Measurements from ENCODE around the gene RASD1.
"Not testable (repeated sequence)": the region's sequence is repeated elsewhere in the genome, so short reads cannot be mapped to it uniquely, and the experiment has no call there.

RASD1 gene

DNA sequence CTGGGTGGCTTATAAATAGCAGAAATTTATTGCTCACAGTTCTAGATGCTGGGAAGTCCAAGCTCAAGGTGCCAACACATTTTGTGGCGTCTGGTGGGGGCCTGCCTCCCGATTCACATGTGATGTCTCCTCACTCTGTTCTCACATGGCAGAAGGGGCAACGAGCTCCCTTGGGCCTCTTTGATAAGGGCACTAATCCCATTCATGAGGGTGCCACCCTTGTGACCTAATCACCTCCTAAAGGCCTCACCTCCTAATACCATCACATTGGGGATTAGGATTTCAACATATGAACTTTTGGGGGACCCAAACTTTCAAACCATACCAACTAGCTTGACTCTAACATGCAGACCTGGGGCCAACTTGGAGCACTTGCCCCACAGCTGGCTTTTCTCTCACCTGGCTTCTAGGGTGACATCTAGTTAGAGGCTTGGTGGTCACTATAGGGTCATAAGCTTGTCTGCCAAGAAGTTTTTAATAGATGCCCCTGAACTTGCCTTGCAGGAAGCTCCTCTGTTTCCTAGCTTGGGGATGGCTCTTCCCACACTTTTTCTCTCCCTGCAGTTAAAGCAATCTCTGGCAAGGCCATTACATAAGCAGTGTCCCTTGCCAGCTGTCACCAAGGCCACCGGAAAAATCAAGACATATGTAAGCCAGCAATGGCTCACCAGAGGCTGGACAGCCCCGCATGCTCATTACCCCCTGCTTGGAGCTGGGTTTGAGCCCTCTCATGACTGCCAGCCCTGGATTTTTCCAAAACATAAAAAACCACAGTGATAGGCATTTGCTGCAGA is 27.8 kb downstream of the RASD1 start:
- no peak for DNase-seq

DNA sequence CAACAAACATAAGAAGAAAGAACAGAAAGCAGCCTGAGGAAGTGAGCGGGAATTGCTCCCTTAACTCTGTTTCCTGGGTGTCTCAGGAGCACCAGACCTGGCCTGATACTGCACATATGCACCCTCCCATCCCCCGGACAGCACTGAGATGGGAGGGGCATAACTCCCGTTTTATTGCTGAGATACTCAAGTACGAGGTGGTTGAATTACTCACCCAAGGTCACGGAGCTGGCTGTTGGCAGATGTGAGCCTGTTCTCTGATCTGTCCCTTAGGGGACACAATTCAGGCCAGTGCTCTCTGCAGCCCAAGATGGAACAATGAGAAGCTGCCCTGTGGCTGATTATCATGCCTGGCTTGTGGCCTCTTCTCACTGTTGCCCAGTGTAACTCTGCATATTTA is 28.5 kb downstream of the RASD1 start:
- no peak for DNase-seq

DNA sequence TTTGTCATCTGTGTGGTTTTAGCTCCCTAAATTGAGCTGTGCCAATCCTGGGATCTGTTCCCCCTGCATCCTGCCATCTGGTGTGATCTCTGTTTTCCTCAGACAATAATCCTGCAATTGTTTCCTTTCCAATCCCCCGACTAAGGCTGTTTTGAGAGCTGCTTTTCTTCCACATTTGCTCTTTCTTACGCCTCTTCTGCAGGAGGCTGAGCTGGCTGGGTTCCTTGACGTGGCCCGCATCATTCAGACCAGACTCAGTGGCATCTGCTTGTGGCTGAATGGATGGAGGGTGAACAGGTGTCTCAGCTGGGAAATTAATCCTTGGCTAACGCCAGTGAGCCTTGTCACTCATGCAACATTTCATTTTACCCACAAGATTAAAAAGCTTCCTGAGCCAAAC is 29.2 kb downstream of the RASD1 start:
- DNase-seq, result no peak

DNA sequence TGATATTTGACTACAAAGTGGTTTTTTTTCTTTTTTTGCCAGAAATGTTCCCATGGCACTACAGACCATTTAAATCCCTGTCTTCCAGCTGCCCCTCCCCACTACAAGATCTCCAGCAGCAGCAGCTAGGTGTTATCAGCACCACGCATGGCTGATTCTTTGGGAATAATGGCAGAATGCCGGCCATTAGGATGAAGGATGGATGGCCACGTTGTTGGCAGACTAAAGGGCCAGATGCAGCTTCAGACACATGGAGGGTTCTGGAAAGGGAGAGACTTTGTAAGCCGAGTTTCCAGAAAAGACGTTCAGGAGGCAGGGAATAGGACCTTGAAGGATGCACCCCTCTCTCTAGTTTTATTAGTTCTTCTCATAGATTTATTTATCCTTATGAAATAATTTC is 29.7 kb downstream of the RASD1 start:
- DNase-seq, result no peak

DNA sequence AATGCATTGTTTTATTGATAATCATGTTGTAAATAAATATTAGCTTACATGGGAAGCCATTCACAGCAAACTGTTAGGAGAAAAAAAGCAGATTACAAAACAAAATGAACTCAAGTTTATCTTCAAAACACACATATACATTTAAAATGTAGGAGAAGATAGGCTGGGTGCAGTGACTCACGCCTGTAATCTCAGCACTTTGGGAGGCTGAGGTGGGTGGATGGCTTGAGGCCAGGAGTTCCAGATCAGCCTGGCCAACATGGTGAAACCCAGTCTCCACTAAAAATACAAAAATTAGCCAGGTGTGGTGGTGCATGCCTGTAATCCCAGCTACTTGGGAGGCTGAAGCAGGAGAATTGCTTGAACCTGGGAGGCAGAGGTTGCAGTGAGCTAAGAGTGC is 30.3 kb downstream of the RASD1 start:
- not testable (repeated sequence) for DNase-seq

DNA sequence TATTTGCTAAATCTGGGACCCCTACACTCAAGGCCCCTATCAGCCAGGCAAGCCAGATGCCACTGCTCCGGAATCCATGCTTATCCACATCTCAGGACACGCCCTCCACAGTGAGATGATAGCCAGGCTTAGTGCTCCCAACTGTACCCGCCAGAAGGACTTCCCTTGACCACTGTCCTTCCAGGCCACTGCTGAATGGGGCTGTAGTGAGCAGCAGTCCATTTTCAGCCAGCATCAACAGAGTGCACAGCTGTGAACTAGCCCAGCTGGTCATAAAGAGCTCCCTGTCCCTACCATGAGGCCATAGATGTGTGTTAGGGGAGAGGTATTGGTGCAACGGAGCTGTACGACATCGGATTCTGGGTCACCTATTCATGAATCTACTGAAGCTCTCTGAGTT is 32.4 kb downstream of the RASD1 start:
- DNase-seq, result no peak

DNA sequence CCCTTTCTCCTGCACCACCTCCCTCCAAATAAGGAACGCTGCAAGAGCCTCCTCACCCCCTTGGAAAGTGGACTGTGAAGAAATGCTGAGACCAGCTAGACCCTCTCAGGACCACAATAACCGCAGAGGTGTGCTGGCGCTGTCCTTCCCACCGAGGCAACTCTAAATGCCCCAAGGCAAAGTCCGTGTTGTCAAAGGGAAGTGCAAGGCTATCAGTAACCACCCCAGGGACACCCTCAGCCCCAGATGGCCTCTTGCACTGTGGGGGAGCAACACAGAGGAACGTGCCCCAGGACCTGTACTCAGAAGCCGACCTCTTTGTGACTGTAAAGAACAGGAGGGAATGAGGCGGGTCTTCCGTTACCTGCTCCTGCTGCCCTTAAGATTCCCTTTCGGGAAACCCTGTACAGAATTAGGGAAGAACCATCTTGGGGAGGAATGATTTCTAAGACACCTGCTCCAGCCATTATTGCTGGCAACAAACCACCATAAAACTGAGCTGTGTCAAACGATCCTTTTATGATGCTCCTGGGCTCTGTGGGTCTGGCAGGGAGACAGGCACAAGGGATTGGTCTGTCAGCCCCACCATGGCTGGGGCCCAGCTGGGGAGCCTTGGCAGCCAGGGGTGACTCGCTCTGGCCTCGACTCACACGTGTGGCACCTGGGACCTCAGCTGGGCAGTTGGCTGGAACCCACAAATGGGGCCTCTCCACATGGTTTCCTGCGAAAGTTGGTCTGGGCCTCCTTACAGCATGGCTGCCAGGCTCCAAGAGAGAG is 34.0 kb downstream of the RASD1 start:
- DNase-seq, result no peak

DNA sequence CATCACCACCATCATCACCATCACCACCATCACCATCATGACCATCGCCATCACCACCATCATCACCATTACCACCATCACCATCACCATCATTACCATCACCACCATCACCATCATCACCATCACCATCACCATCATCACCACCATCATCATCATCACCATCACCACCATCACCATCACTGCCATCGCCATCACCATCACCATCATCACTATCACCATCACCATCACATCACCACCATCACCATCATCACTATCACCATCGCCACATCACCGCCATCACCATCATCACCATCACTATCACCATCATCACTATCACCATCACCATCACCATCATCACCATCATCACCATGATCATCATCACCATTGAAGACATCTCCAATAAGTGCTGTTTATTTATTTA is 36.2 kb downstream of the RASD1 start:
- DNase-seq, result no peak

DNA sequence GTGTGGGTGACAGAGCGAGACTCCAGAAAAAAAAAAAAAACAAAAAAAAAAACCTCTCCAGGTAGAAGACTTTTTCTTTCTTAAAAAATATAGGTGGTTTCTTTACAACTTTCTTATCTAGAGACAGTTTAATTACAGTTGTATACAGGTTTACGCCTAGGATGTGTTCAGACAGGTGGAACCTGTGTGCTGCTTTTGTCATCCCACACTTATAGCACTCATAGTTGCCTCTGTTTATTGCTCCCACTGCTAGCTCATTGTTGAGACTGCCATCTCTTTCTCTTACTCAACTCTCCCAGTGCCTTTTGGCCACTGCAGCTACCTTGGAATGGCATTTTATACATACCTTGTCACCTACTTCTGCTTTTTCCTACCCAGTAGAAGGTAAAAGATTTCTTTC is 38.5 kb downstream of the RASD1 start:
- DNase-seq, result no peak

DNA sequence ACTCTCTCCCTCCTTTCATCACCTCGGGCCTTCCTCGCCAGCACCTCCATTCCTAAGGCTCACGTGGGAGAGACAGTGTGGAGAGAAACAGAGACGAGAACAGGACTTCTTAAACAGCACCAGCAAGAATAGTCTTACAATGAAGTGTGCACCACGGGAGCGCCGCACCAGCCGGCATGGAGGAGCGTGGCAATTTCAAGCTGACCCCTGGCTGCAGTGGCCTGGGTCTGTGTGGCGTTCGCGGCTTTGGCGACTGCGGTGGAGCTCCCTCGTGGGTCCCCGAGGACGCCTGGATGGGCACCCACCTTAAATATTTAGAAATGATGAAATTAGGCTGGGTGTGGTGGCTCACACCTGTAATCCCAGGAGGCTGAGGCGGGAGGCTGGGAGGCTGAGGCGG is 39.9 kb downstream of the RASD1 start:
- DNase-seq, result no peak

DNA sequence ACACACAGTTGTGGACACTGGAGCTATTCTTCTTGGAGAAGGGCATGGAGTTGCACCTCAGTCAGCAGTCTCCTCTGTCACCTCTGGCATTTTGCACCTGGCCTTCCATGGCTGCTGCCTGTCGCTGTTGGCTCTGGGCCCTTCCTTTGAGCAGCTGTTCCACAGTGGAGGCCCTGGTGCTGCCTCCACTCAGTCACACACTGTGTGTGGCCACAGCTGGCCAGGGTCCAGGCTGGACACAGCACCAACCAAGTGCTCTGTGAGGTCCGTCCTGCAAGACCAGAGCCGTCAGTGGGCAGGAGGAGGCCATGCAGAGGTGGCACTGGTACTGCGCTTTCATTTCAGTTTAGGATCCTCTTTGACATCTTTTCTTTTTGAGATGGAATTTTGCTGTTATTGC is 41.0 kb downstream of the RASD1 start:
- DNase-seq, result no peak

DNA sequence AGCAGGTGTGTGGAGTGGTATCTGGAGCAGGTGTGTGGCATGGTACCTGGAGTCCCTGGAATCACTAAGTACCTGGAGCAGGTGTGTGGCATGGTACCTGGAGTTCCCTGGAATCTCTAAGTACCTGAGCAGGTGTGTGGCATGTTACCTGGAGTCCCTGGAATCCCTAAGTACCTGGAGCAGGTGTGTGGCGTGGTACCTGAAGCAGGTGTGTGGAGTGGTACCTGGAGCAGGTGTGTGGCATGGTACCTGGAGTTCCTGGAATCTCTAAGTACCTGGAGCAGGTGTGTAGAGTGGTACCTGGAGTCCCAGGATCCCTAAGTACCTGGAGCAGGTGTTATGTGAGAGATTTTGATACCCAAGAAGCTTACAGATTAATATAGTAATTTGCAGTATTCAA is 41.5 kb downstream of the RASD1 start:
- not testable (repeated sequence) for DNase-seq

DNA sequence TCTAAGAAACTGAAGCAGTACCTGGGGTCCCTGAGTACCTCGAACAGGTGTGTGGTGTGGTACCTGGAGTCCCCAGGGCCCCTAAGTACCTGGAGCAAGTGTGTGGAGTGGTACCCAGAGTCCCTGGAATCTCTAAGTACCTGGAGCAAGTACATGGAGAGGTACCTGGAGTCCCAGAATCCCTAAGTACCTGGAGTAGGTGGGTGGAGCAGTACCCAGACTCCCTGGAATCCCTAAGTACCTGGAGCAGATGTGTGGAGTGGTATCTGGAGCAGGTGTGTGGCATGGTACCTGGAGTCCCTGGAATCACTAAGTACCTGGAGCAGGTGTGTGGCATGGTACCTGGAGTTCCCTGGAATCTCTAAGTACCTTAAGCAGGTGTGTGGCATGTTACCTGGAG is 41.9 kb downstream of the RASD1 start:
- DNase-seq, result no peak

DNA sequence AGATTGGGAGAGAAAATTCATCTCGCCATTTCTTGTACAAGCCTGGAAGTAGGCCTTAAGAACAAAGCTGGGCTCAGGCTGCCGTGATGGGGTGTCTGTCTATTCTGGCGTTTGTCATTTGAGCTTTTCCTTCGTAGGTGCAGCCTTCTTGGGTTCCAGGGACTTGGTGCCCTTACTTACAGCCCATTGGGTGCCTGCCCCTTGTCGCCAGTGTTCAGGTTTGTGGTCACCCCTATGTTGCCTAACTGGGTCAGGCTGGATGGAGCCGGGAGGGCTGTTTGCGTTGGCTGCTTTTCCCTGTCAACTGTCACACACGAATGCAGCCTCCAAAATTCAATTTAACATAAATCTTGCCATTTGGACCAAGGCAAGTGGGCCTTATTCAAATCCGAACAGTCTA is 43.1 kb downstream of the RASD1 start:
- no peak for DNase-seq

DNA sequence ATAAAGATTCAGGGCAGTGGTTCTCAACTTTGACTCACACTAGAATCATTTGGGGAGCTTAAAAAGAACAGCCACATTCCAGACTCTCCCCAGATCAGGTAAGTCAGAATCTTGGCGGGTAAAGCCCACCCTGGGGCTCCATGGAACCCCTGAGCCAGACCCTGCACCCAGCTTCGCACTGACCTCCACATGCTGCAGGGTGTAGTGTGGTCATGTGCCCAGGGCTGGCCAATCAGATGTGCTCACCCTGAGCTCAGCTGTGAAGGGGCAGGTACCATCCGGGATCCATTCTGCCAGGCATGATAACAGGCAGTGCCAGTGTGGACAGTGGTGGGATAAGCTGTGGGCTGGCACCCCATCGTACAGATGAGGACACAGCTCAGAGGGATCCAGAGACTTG is 47.5 kb downstream of the RASD1 start:
- DNase-seq, result no peak

DNA sequence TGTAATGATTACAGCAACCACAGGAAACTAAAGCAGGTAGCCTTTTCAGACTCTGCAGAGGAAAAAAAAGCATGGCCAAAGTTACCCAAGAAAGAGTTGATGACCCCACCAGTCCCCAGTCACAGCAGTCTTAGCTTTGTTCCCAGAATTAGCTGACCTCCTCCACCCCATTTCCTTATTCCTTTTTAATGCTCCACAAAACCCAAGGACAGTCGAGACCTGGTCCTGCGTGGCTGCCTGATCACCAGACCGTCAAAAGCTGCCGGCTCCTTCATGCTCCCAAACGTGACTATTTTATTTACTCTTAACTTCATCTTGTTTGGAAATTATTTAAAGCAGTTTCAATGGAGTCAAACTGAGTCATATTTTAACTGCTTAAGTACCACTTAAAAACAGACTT is 48.1 kb downstream of the RASD1 start:
- DNase-seq, result no peak

DNA sequence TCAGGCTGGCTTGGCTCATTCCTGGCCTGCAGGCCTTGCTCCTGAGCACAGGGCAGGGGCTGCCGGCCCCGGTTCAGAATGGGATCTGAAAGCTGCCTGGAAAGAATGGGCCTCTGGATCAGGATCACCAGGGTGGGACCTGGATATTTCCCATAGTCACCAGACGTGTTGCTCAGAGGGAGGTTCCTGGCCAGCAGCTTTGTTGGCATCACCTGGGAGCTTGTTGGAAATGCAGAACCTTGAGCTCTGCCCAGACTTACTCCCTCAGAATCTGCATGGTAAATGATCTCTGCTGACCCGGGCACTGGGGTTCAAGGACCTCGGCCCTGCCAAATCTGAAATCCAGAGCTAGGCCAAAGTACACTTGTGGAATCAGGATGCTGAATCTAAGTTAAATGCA is 48.9 kb downstream of the RASD1 start:
- DNase-seq, result no peak

DNA sequence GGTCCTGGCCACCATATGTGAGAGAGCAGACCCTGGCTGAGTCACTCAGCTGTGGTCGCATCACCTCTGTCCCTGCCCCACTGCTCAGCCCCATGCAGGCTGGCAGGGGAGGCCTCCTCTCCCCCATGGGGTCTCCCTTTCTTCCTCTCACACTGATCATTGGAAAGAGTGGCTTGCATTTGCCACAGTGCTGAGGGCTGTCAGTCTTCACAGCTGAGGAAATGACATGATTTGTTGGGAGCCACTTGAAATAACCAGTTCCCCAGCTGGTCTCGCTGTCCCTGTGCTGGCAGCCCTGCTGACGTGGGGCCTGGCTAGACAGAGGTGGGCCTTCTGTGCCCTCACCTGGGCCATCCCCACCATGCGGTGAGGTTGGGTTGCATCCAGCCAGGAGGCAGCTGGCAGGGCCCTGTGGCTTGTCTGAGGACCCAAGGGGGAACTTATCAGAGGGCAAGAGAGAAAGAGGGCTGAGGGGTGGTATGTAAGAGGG is 49.5 kb downstream of the RASD1 start:
- no peak for DNase-seq

DNA sequence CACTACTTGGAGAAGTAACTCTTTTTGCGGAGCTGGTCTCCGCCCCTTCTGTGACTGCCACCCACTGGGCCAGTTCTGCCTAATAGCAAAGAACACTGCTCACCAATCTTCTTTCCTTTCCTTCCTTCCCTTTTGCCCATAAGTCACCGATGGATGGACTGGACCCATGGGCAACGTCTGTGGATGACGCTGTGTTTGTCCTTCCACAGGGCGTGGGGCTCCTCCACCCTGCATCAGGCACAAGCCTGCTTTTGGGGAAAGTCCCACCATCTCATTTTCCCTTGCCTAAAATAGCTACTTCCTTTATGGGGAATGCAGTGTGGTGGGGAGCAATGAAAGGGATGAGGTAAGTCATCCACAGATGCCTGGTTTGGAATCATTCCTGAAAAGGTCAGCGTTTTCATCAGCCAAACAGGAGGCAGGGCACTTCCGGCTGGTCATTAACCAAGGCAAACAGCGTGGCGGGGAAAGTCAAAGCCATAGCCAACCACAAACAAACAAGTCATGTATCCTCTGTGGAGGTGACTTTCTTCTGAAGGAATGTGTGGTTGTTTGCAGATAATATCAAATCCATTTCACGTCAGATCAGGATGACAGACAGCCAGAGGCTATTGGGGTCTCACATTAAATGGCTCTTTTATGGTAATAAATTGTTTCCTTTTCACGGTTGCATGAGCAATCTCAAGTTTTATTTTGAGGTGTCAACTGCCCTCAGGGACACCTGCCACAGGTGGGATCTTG is 50.1 kb downstream of the RASD1 start:
- DNase-seq, result no peak

DNA sequence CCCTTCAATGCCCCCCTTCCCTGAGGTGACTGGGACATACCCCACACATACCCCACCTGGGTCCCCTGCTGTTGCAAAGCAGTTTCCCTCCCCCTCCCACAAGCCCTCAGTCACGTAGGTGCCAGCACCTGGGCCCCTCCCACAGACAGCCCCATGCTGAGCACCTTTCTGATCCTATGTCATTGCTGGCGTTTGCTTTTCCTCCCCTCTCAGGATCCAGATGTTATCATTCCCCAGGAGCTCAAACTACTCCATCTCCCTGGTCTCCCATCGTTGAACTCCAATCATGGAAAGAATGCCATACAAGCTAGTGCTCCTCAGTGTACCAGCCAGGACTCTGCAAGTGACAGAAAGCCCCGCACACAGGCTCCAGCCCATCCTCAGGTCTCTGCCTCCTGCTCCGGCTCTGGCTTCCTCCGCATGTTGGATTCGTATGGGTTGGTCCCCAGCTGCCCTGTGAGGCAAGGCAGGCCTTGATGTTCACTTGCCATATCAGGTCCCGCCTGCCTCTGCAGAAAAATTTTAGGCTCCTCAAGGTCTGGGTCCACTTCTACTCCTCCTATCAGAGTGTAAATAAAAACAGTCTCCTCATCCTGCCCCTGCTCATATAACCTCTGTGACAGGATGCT is 50.8 kb downstream of the RASD1 start:
- DNase-seq, result no peak

Data from activated CD4-positive, alpha-beta T cell treated with anti-CD3 and anti-CD28 coated beads for 48 hours (primary cell).